ENCODE results near the gene RPL18A. TPM values are rescaled to one million over a fixed set of nuclear protein-coding genes. Genes with fewer than 3 reads are reported as not detected.

RPL18A gene
- total RNA-seq, 1 experiment from 2014 or later = 2,038 TPM

- intact Hi-C loops (cut with micrococcal nuclease; ENCODE audit: unreplicated experiment) = no loop called here
- no peak within 1 kb of the TSS for H2AFZ ChIP-seq
- no peak within 1 kb of the TSS for H3K4me2 ChIP-seq
- CTCF ChIA-PET = no interaction called here
- DNase-seq = no peak
- no peak within 1 kb of the TSS for H3K4me3 ChIP-seq
- POLR2A ChIA-PET (ENCODE audit: unreplicated experiment) = no interaction called here
- H3K4me1 ChIP-seq (replicated peaks; ENCODE audit: insufficient read depth) = no peaks in the 10 kb centered on the region
- H3K79me2 ChIP-seq (ENCODE audit: low read depth) = no peaks in the 10 kb centered on the region
- H3K36me3 ChIP-seq (ENCODE audit: low read depth) = no peaks in the 10 kb centered on the region
- peaks cover 30% of the 10 kb centered on the region for H3F3A ChIP-seq (ENCODE audit: insufficient read depth, low read depth)
- TF ChIP-seq, protein P1, sequence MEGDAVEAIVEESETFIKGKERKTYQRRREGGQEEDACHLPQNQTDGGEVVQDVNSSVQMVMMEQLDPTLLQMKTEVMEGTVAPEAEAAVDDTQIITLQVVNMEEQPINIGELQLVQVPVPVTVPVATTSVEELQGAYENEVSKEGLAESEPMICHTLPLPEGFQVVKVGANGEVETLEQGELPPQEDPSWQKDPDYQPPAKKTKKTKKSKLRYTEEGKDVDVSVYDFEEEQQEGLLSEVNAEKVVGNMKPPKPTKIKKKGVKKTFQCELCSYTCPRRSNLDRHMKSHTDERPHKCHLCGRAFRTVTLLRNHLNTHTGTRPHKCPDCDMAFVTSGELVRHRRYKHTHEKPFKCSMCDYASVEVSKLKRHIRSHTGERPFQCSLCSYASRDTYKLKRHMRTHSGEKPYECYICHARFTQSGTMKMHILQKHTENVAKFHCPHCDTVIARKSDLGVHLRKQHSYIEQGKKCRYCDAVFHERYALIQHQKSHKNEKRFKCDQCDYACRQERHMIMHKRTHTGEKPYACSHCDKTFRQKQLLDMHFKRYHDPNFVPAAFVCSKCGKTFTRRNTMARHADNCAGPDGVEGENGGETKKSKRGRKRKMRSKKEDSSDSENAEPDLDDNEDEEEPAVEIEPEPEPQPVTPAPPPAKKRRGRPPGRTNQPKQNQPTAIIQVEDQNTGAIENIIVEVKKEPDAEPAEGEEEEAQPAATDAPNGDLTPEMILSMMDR (conservative IDR thresholded peaks at IDR 0.05) = no peak
- no peak for TF ChIP-seq EZH2 (IDR thresholded peaks at IDR 0.05; ENCODE audit: low read depth)
- no peaks in the 10 kb centered on the region for H3K9me3 ChIP-seq (ENCODE audit: insufficient read depth, low read depth)
- no peaks in the 10 kb centered on the region for H3K9me2 ChIP-seq (ENCODE audit: insufficient read depth)
- no peaks in the 10 kb centered on the region for H3K27me3 ChIP-seq (ENCODE audit: insufficient read depth, low read depth)
- H4K20me1 ChIP-seq (ENCODE audit: insufficient read depth) = peaks cover 15% of the 10 kb centered on the region; the same call in 1 of the 2 replicates
- H3K27ac ChIP-seq = no peak within 1 kb of the TSS
- no TSS peak for BruUV-seq (replicated peaks)
Observed at GRCh38 chr19:17821190-17821589, 38.5 kb upstream of the RPL18A start, which contains the start of gene INSL3. TSS of gene INSL3 (minus strand) at chr19:17821519. CDS start at chr19:17821506, 13 bp downstream.

- BruUV-seq (replicated peaks) = no TSS peak
- Histone ChIP-seq H3K9me3 (ENCODE audit: insufficient read depth, low read depth) (no peaks in the 10 kb centered on the region), H3K27ac (no peak overlapping the region), H4K20me1 (ENCODE audit: insufficient read depth) (no peaks in the 10 kb centered on the region), H3K4me1 (replicated peaks; ENCODE audit: insufficient read depth) (peaks cover 2% of the 10 kb centered on the region), H3K36me3 (ENCODE audit: low read depth) (no peaks in the 10 kb centered on the region), H3K27me3 (ENCODE audit: insufficient read depth, low read depth) (no peaks in the 10 kb centered on the region), H2AFZ (no peak overlapping the region), H3F3A (ENCODE audit: insufficient read depth, low read depth) (peaks cover 11% of the 10 kb centered on the region), H3K79me2 (ENCODE audit: low read depth) (no peaks in the 10 kb centered on the region), H3K9me2 (ENCODE audit: insufficient read depth) (no peaks in the 10 kb centered on the region), H3K4me2 (no peak overlapping the region), H3K4me3 (no peak overlapping the region)
- POLR2A ChIA-PET (ENCODE audit: unreplicated experiment) = no interaction called here
- CTCF ChIA-PET = no interaction called here
- no peak for TF ChIP-seq EZH2 (IDR thresholded peaks at IDR 0.05; ENCODE audit: low read depth)
- TF ChIP-seq, protein P1 (conservative IDR thresholded peaks at IDR 0.05) = no peak
- intact Hi-C loops (cut with micrococcal nuclease; ENCODE audit: unreplicated experiment) = no loop called here
- no peak for DNase-seq
Observed at GRCh38 chr19:17824339-17824738, 35.4 kb upstream of the RPL18A start.

- POLR2A ChIA-PET (ENCODE audit: unreplicated experiment) = interaction anchor here (0.5 to 0.7 kb wide), 2 partner anchors 398 to 741 kb away, joined by 3 to 4 read pairs; no protein-coding TSS in a partner anchor
- BruUV-seq (replicated peaks) = no TSS peak
- intact Hi-C loops (cut with micrococcal nuclease; ENCODE audit: unreplicated experiment) = no loop called here
Observed at GRCh38 chr19:17826508-17827056, 33.1 kb upstream of the RPL18A start.

More at GRCh38 chr19:17826508-17827056, 33.1 kb upstream of the RPL18A start:
- no peaks in the 10 kb centered on the region for H3K9me3 ChIP-seq (ENCODE audit: insufficient read depth, low read depth)
- no peak for DNase-seq
- H2AFZ ChIP-seq = no peak overlapping the region
- H3K4me1 ChIP-seq (replicated peaks; ENCODE audit: insufficient read depth) = peaks cover 8% of the 10 kb centered on the region
- H3K79me2 ChIP-seq (ENCODE audit: low read depth) = 0 out of 2 replicates have a peak, but pooled peaks cover 3% of the 10 kb centered on the region
- no peaks in the 10 kb centered on the region for H3K9me2 ChIP-seq (ENCODE audit: insufficient read depth)
- H3K4me3 ChIP-seq = no peak overlapping the region
- CTCF ChIA-PET = no interaction called here
- H3K27me3 ChIP-seq (ENCODE audit: insufficient read depth, low read depth) = no peaks in the 10 kb centered on the region
- no peaks in the 10 kb centered on the region for H3K36me3 ChIP-seq (ENCODE audit: low read depth)
- no peak for TF ChIP-seq EZH2 (IDR thresholded peaks at IDR 0.05; ENCODE audit: low read depth)
- TF ChIP-seq, protein P1 (conservative IDR thresholded peaks at IDR 0.05) = no peak
- no peaks in the 10 kb centered on the region for H4K20me1 ChIP-seq (ENCODE audit: insufficient read depth)
- H3K27ac ChIP-seq = no peak overlapping the region
- no peak overlapping the region for H3K4me2 ChIP-seq
- H3F3A ChIP-seq (ENCODE audit: insufficient read depth, low read depth) = peaks cover 11% of the 10 kb centered on the region
